Fibroblast of villous mesenchyme (primary cell): ENCODE measurements around the gene SMC3. TPM values are rescaled to one million over a fixed set of nuclear protein-coding genes. Genes with fewer than 3 reads are reported as not detected.

Source experiments
- DNase-seq: peaks from one replicate; pipeline ENCODE4 v3.0.0-alpha.2; 2010; ENCODE audit warnings: low read depth
- H3K4me3 ChIP-seq: 2 replicates; pipeline ENCODE4 v1.5.1; 2011; ENCODE audit warnings: low read depth, mild to moderate bottlenecking, low read length
- total RNA-seq: library from RNA; depleted of rRNA; stranded (reverse); fragments of >200 nt; gene quantifications from 2 replicates; pipeline ENCODE4 v1.2.3, GENCODE V29; 2012
- TF ChIP-seq, protein P1 (sequence below): IDR thresholded peaks from 2 replicates; pipeline ENCODE4 v1.5.1; 2012; ENCODE audit warnings: low read depth, mild to moderate bottlenecking, low read length; ENCODE audit not compliant: insufficient read depth

The SMC3 gene
- total RNA-seq, 1 donor = 23.3 TPM

DNA sequence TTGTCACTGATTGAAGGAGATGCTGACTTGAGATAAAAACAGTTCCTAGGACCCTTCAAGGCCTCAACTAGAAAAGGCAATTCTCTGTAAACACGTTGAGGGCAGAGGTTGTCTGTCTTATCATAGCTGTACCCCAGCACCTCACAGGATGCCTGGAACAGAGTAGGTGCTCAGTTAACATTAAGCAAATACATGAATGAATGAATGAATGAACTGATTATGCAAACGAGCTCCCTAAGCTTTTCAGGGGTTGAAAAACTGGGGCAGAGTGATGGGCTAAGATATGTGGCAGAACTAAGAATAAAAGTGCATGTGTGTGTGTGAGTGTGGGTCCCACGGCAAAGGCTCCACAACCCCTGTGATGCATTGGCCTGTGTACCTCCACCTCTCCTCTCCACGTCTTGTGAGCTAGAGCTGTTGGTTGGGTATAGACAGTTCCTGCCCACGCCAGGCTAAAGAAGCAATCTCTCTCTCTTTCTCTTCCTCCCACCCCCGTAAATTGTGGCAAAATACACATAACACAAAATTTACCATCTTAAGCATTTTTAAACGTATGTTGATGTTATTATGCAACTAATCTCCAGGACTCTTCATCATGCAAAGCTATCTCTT, 20.9 kb upstream of the SMC3 start:
- TF ChIP-seq, protein P1, sequence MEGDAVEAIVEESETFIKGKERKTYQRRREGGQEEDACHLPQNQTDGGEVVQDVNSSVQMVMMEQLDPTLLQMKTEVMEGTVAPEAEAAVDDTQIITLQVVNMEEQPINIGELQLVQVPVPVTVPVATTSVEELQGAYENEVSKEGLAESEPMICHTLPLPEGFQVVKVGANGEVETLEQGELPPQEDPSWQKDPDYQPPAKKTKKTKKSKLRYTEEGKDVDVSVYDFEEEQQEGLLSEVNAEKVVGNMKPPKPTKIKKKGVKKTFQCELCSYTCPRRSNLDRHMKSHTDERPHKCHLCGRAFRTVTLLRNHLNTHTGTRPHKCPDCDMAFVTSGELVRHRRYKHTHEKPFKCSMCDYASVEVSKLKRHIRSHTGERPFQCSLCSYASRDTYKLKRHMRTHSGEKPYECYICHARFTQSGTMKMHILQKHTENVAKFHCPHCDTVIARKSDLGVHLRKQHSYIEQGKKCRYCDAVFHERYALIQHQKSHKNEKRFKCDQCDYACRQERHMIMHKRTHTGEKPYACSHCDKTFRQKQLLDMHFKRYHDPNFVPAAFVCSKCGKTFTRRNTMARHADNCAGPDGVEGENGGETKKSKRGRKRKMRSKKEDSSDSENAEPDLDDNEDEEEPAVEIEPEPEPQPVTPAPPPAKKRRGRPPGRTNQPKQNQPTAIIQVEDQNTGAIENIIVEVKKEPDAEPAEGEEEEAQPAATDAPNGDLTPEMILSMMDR = no peak
- no peak overlapping the region for H3K4me3 ChIP-seq
- DNase-seq = no peak

DNA sequence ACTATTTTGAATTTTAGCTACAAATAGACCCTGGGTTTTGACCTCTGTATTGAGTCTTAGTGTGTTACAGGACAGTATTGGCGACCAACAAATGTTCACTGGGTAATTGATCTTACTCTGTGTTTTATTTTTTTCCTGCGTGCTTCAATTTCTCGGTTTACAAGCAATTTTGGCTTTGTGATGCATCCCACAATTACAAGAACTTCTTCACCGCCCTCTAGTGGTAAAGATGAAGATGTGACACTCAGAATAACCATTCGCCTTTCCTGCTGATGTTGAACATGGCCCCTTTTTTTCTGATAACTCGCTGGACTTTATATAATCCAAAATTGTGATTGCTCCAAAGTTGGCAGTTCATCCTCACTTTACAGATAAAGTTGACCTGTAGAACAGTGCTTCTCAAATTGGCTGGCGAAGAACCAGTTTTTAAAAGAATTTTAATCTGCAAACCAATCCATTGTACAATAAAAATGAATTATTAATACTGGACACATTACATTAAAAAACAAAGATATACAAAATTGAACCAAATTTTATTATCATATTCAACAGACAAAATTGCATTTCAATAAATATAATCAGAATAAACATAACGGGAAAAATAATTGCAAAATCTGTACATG, 20.2 kb upstream of the SMC3 start:
- peak; percentile 77 for DNase-seq
- TF ChIP-seq, protein P1 = peak; percentile 88
- no peak overlapping the region for H3K4me3 ChIP-seq

DNA sequence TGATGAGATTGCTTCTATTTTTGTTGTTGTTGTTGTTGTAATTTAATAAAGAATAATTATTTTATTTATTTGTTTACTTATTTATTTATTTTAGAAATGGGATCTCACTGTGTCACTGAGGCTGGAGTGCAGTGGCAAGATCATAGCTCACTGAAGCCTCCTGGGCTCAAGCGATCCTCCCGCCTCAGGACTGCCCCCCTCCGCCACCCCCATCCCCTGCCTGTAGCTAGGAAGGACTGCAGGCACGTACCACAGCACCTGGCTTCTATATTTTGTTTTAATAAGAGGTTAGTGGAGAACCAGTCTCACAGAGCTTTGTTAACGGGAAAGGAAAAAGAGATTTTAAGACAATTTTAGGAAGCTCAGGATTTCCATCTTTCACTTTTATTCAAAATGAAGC, 19.5 kb upstream of the SMC3 start:
- TF ChIP-seq, protein P1 = no peak
- DNase-seq = no peak
- no peak overlapping the region for H3K4me3 ChIP-seq

DNA sequence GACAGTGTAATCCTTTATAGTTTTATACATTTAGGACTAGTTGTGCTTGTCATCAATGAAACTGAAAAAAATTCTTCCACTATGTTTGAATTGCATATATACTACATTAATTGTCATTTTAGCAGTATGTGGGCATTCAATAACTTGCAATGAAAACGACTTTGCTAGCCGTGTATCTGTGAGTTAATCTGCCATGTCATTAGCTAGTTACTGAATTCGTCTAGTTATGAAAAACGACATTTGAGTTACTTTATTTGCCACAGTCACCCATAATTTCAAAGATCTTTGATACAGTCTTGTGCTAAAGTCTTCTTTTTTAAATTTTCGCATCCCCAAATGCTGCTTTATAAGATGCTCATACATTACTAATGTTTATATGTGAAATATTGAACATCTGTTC, 18.3 kb upstream of the SMC3 start:
- no peak overlapping the region for H3K4me3 ChIP-seq
- TF ChIP-seq, protein P1 = no peak
- no peak for DNase-seq

DNA sequence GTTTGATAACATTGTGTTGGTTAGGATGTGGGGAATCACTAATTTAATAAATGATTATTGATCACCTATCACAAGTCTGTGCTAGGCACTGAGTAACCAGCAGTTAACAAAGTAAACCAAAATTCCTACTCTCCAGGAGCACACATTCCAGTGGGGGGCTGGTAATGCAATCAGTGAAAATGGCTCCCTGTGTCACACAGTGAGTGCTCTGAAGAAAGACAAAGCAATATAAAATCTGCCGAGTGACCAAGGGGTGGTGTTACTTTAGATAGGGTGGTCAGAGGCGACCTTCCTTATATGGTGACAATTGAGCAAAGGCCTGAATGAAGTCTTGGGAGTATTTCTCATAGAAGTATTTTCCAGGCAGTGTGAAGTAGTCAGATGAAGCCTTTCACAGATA, 13.6 kb upstream of the SMC3 start:
- TF ChIP-seq, protein P1 = no peak
- DNase-seq = no peak
- no peak overlapping the region for H3K4me3 ChIP-seq

DNA sequence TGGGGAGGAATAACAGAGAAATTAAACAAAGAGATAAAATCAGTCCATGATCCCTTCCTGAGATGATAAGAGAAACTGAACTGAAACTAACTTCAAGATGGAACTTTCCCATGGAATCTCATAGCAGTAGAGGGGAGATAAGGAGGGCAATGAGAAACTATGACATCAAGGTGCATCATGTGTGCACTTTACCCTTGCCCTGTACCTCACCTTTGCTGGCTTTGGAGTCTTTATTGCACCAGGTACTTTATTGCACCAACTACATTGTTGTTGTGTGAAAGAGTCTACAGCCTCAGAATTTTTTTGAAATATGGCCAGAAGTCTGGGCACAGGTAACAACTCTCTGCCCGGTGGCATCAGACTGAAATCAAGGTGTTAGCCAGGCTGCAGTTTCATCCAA, 11.2 kb upstream of the SMC3 start:
- H3K4me3 ChIP-seq = no peak overlapping the region
- TF ChIP-seq, protein P1 = no peak
- DNase-seq = no peak

DNA sequence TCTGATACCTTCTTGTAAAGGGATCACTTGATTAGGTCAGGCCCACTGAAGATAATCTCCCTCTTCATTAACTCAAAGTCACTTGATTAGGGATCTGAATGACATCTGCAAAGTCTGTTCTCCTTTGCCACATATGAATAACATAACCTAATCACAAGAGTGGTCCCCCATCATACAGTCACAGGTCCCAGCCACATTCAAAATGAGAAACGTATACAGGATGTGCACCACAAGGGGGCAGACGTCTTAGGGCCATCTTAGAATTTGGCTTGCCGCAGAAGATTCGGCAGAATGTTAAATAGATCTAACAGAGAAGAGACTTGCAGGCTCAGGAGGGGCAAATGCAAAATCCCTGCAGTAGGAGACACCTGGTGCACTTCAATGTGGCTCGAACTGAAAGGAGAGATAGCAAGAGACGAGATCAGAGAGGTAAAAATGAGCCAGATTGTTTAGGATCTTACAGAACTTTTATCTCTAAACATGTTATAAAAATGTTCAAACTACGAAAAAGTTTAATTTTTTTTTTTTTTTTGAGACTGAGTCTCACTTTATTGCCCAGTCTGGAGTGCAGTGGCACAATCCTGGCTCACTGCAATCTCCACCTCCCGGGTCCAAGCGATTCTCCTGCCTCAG, 10.4 kb upstream of the SMC3 start:
- DNase-seq = peak; percentile 54

More for the DNA sequence above, 10.4 kb upstream of the SMC3 start:
- TF ChIP-seq, protein P1 = peak; percentile 77
- H3K4me3 ChIP-seq = no peak overlapping the region
